PC-9 (cell line): ENCODE measurements around the gene TMC8.

ENCODE experiments used
- EZH2 ChIP-seq: fragments of 200-600 bp; sonication (generic); IDR thresholded peaks from 2 replicates; pipeline ENCODE4 v1.8.0; 2017; ENCODE audit warnings: antibody characterized with exemption, low read depth
- TF ChIP-seq, protein P1 (sequence below): fragments of 200-600 bp; sonication (generic); conservative IDR thresholded peaks from 2 replicates; pipeline ENCODE4 v1.6.1; 2017; ENCODE audit warnings: mixed run types, antibody characterized with exemption, mild to moderate bottlenecking, moderate library complexity

DNA sequence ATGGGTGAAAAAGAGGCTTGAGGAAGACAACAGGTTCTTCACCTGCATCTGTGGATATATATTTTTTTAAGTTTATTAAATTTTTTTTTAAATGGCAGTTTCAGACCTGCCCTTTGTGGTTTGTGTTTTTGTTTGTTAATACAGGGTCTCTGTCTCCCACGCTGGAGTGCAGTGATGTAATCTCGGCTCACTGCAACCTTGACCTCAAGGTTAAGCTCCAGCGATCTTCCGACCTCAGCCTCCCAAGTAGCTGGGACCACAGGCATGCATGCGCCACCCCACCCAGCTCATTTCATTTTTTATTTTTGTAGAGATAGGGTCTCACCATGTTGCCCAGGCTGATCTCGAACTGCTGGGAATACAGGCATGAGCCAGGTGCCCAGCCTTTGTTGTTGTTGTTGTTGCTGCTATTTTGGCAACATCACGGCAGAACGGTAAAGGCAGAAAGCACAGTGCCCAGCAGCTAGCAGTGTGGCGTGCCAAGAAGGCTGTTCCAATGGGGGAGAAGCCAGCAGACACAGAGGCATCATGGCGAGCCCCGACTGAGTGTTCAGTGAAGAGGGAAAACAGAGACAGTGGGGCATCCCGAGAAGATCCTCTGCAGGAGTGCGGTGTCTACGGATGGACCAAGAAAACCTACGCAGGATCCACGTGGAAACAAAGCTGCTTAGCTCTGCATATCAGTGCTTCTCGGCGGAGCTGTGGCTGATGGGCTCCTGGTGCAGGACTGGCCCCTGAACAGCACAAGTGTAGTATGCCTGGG is 21.7 kb upstream of the TMC8 start:
- TF ChIP-seq, protein P1, sequence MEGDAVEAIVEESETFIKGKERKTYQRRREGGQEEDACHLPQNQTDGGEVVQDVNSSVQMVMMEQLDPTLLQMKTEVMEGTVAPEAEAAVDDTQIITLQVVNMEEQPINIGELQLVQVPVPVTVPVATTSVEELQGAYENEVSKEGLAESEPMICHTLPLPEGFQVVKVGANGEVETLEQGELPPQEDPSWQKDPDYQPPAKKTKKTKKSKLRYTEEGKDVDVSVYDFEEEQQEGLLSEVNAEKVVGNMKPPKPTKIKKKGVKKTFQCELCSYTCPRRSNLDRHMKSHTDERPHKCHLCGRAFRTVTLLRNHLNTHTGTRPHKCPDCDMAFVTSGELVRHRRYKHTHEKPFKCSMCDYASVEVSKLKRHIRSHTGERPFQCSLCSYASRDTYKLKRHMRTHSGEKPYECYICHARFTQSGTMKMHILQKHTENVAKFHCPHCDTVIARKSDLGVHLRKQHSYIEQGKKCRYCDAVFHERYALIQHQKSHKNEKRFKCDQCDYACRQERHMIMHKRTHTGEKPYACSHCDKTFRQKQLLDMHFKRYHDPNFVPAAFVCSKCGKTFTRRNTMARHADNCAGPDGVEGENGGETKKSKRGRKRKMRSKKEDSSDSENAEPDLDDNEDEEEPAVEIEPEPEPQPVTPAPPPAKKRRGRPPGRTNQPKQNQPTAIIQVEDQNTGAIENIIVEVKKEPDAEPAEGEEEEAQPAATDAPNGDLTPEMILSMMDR: no peak
- no peak for TF ChIP-seq EZH2
